Esophagus muscularis mucosa (tissue), 3 donors: Measurements from ENCODE around the gene RFX3.

Source experiments
- CTCF ChIP-seq, 3 experiments: fragments of 200-600 bp in 2 of 3; fragments of 450-650 bp in 1 of 3; sonication (generic) in 2 of 3; IDR thresholded peaks; one replicate each; pipeline ENCODE4 v1.5.1; 2017 to 2019; ENCODE audit warnings: antibody characterized with exemption in 3 of 3, mild to moderate bottlenecking in 2 of 3, moderate library complexity in 1 of 3
- POLR2AphosphoS5 ChIP-seq, 2 donors: sonication (generic); formaldehyde crosslinking; IDR thresholded peaks; one replicate each; pipeline ENCODE4 v1.6.1; 2017; ENCODE audit warnings: antibody characterized with exemption in 2 of 2

GRCh38 chr9:3567988-3568387, 42.2 kb upstream of the RFX3 start:
- TF ChIP-seq CTCF (IDR thresholded peaks at IDR 0.05) (no peak), POLR2AphosphoS5 (IDR thresholded peaks at IDR 0.05) (no peak)
